Activated CD8-positive, alpha-beta memory T cell treated with anti-CD3 and anti-CD28 coated beads for 36 hours (primary cell): Measurements from ENCODE around the gene SAMD9. TPM values are rescaled to one million over a fixed set of nuclear protein-coding genes. Genes with fewer than 3 reads are reported as not detected.
"Not testable (repeated sequence)": the region's sequence is repeated elsewhere in the genome, so short reads cannot be mapped to it uniquely, and the experiment has no call there.

ENCODE experiments used
- CTCF ChIA-PET: fragments of 350-600 bp; sonication (Branson Sonifier 250); formaldehyde crosslinking; loops from one replicate; lab custom pipeline; 2021; ENCODE audit warnings: antibody characterized with exemption; lab: Charles Lee
- POLR2A ChIA-PET: fragments of 350-600 bp; sonication (Branson Sonifier 250); formaldehyde crosslinking; loops from one replicate; lab custom pipeline; 2021; ENCODE audit warnings: antibody characterized with exemption; lab: Charles Lee
- total RNA-seq, 2 experiments: library from RNA; stranded (reverse); gene quantifications; one replicate each; pipeline ENCODE4 v1.2.3, GENCODE V29; 2021

The SAMD9 gene
- 1 to 10 TPM; 7.8 to 7.9 TPM for total RNA-seq

DNA sequence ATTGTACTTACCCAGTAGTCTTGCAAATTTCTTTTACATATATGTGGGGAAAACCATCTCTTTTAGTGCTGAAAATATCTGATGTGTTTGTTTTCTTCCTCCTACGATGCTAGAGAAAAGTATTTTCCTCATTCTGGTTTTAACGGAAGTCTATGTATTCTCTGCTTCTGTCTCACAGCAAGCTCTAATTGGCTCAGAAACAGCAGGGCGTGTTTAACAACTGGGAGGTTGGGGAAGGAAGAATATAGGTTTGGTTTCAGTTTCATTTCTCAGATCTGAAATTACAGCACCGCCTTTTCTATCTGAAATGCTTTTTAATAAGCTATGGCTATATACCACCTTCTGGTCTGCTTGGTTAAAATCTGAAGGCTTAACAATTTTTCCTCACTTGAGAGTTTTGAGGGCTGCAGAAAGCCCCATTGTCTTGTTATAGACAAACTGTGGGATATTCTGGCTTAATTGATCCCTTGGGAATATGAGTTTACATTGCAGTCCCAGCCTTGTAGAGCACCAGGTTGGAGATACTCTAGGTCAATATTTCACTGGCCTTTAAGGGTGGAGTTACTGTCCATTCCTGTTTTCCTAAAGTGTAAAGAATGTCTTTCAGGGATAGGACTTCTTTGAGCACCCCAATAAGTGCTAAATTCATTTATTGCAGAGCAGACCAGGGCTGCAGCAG lies at the start of gene SAMD9:
Gene SAMD9, minus strand, starts transcription at position 128 of the 679 bp plus-strand sequence. CDS start 11,882 bp downstream, outside the sequence.
- ChIA-PET CTCF (interaction anchor here (0.6 to 1.5 kb wide), 4 partner anchors 23 to 485 kb away, joined by 3 to 6 read pairs (median 4); partner anchors contain the start of gene VPS50), POLR2A (no interaction called here)

DNA sequence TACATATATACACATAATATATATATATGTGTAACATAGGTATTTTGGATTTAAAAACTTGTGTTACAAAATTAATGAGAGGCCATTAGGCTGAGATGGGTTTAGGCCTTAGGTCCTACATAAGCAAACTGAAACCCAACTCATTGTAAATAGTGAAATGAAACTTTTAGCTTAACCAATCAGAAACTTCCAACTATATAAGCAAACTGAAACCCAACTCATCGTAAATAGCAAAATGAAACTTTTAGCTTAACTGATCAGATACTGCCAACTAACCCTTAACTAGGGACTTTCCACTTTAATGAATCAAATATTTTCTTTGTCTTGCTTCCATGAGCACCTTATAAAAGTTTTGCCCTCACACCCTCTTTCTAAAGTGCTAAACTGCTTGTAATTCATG lies 47.7 kb upstream of the SAMD9 start:
- ChIA-PET POLR2A (no interaction called here), CTCF (interaction anchor here (1.3 kb wide), 1 partner anchor 11 kb away, joined by 5 read pairs; no protein-coding TSS in a partner anchor)

DNA sequence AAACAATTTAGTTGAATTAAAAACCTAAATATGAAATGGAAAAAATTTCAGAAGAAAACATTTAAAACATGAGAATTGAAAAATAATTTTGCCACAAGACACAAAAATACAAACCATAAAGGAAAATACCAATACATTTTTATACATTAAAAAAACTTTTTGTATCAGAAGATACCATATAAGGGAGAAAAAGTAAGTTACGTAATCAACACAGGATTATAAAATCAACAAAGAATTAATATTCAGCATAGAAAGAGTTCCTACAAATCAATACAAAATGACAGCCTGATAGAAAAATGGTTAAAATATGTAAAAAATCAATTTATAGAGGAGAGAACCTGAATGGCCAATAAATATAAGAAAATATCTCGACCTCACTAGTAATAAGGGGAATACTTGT lies 47.0 kb upstream of the SAMD9 start:
- ChIA-PET POLR2A (no interaction called here), CTCF (no interaction called here)

DNA sequence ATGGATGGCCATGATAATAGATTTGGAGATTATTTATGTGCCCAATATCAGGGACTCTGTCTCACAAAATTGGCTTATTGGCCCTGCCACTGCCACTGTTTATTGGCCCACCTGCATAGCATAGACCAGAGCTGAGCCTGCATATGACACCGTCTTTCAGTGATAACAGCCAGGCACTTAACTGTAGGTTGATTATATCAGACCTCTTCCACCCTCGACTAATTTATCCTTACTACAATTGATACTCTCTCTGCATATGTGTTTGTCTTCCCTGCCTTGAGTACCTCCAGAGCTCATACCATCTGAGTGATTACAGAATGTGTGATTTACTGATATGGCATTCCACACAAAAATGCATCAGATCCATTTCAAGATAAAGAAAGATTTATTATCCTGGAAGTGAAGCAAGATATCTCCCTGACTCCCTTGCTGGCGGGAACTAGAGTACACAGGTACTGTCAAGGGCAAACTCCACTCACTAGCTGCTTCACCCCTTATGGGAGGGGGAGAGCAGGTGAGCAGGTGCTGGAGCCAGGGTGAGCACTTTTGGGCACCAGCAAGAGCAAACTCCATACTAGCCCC lies 43.5 kb upstream of the SAMD9 start:
- ChIA-PET CTCF (no interaction called here), POLR2A (no interaction called here)

DNA sequence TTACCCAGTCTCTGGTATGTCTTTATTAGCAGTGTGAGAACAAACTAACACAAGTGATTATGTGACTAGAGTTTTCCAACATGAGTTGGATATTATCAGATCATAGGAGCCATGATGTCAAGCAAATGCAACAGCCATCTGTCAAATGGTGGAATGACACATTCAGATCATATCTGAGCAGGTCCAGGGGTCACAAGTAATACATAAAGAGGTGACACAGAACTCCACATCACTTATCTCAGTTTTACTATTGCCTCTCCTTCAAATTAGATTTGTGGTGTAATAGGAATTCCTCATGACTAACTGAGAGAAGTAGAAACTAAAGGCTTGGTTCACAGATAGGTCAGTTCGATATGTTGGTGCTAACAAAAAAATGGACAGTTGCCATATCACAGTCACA lies 42.6 kb upstream of the SAMD9 start:
- CTCF ChIA-PET, result no interaction called here
- POLR2A ChIA-PET, result no interaction called here

DNA sequence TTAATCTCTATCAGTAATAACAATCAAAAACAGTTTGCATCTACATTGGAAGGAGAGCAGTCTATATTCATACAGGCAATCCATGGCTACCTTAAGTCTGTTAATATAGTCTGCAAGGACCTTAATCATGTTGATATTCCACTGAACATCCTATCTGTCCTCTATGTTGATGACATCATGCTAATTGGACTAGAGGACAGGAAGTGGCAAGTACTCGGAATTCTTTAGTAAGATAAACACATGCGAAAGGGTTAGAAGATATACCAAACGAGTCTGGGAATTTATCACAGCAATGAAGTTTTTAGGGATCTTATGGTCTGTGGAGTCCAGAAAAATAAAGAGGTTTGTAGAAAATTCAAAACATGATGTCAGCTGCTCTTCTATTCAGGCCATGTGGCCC lies 41.7 kb upstream of the SAMD9 start:
- ChIA-PET CTCF (no interaction called here), POLR2A (no interaction called here)

DNA sequence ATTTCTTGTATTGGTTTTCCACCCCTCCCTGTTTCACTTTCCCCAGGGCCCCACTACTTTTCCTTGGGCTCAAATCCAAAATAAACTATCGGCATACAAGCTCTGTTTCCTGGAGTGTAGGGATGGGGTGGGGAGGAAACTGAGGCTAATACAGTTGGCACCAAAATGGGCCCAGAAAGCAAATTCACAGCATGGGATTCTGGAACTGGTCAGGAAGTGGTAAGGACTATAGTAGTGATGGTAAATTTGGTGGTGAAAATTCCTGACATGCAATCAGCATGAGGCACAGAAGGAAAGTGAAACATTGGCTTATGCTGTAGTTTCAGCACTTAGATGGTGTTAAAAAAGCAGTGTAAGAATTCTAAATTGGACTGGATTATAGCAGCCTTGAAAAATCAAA lies 39.1 kb upstream of the SAMD9 start:
- CTCF ChIA-PET, result no interaction called here
- POLR2A ChIA-PET, result no interaction called here

DNA sequence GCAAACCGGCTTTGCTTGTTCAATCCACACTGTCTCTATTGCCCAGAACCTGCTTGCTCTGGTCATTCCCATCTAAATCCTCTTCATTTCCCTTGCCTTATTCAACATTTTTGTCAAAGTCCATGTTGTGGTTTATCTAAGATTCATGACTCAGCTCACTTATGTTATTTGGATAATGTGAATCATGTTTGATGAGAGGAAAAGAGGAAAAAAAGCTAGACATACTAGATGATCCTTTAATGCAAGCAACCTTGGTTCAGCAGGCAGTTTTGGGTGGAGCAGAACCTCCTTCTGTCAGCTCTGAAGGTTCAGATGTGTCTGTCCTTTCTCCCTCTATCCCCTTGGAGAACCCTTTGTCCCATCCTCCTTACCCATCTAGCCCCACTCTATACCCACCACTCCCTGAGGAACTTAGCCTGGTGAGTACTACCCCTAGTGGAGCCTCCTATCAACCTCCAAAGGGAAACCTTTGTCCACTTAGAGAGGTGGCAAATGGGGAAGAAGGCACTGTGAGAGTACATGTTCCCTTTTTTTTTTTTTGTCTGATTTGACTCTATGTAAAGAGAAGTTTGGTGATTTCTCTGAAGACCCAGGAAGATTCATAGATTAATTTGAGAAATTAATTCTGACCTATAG lies 32.5 kb upstream of the SAMD9 start:
- ChIA-PET CTCF (no interaction called here), POLR2A (no interaction called here)

DNA sequence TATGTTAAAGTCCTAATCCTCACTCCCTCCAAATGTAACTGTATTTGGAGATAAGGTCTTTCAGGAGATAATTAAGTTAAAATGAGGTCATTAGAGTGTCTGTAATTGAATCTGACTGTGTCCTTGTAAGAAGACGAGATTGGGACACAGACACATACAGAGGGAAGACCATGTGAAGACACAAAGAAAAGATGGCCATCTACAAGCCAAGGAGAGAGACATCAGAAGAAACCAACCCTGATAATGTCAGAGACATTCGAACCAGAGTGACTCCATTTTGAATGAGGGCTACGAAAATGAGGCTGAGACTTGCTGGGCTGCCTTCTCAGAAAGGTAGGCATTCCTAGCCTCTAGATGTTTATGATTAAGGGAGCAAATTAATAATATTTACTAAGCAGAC lies 30.9 kb upstream of the SAMD9 start:
- ChIA-PET POLR2A (no interaction called here), CTCF (no interaction called here)

DNA sequence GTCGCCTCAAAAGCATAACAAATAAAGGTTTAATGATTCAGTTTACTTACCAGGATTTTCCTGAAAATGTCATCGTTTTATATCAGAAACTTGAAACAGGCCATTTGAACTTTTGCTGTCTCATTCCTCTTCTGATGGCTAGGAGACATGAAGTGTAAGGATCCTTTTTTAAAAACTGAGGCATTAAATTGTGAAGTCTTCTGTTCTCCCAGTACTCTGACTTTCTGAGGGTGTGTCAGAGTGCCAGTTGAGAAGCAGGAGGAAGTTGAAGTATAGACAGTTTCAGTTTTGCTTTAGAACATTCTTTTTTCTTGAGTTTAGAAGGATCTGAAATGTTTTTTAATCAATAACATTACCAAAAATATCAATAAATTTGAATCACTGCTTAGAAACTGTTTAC lies 30.4 kb upstream of the SAMD9 start, which contains the start of gene SAMD9L:
Gene SAMD9L, minus strand, starts transcription at position 242 of the 400 bp plus-strand sequence. CDS start 12,414 bp downstream, outside the sequence.
- ChIA-PET POLR2A (no interaction called here), CTCF (no interaction called here)

DNA sequence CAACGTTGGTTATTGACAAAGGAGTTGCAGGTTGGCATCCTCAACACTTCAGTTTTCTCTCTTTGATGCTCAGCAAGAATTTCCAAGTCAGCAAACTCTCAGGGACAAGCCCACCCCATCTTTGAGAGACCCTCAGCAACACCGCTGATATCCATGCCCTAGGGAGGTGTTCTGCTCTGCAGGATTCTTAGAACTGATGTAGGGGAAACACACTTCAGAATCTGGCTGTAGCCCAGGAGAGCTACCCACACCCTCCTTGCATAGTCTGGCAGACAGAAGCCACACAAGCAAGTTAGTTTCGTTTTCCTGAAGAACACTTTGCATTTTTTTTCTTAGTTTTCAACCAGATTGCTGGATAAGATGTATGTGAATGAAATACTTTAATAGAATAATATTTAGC lies 29.6 kb upstream of the SAMD9 start:
- POLR2A ChIA-PET, result no interaction called here
- CTCF ChIA-PET, result no interaction called here

DNA sequence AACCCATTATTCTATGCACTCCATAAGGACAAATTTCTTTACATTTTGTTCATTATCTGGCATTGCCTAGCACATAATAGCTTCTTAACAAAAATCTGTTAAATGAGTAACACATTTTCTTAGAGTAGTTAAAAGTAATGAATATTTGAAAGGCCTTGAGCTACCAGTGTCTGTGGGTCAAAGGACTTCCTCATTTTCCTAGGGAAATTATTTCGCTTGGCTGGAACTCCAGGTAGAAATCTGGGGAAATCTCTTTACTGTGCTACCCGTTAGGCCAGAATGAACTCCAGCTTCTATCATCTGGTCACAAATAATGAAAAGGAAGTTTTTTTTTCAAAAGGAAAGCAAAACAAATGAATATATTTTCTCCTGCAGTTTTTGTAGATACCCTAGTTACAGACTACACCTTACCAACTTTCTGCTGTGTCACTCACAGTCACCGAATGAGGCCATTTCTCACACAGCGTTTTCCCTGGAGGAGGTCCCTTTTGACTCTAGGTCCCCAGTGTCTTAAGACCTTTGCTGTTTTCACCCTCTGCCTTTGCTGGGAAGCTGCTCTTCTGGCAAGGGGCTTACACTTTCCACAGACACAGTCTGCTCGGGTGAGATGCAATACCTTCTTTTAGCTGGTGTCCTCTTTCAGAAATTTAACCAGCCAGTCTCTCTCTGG lies 28.8 kb upstream of the SAMD9 start:
- CTCF ChIA-PET, result interaction anchor here (0.9 kb wide), 1 partner anchor 30 kb away, joined by 3 read pairs; no protein-coding TSS in a partner anchor
- POLR2A ChIA-PET, result no interaction called here

DNA sequence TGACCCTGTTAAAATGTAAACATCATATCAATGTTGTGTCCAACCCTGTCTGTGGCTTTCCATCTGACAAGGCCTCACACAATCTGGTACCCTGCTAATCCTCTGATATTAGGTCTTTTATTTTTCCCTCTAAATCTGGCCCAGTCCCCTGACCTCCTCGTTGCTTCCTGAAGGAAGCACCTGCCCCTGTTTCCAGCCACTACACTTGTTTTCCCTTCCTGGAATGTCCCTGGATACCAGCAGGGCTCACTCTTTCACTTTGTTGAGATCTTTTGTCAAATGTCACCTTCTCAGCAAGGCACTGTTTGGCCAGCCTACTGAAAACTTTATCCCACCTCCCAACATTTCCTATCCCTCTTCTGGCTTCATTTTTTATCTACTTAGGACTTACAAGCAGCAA lies 28.3 kb upstream of the SAMD9 start:
- ChIA-PET POLR2A (no interaction called here), CTCF (interaction anchor here (0.9 kb wide), 1 partner anchor 29 kb away, joined by 3 read pairs; no protein-coding TSS in a partner anchor)

DNA sequence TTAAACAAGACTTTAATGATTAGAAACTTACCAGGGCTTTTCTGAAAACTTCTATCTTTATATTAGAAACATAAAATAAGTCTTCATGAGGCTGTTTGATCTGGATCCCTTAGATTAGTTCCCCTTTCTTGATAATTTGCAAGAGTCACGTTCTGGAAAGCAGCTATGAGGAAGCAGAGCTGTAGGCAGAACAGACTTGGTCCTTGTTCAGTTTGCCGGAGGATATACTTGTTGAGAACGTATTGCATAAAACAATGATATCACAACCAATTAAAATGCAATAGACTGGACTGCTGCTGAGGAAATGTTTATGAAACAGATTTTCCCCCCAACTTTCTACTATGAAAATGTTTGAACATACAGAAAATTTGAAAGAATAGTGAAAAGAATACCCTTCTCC lies 27.6 kb upstream of the SAMD9 start:
- ChIA-PET POLR2A (no interaction called here), CTCF (no interaction called here)

DNA sequence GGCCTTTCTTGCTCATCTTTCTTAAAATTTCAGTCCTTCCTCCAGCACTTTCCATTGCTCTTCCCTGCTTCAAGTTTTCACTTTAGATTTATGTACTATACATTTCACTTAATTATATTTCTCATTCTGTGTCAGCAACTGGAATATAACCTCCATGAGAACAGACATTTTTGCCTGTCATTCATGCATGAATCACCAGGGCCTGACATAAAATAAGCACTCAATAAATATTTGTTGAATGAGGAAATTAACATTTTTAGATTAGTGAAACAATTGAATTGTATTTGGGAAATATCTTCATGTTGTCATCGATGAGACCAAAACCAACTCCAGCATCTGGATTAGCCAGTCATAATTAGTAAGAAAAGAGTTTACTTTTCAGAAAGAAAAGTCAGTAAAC lies 24.3 kb upstream of the SAMD9 start:
- CTCF ChIA-PET, result interaction anchor here (0.6 kb wide), 1 partner anchor 175 kb away, joined by 3 read pairs; no protein-coding TSS in a partner anchor
- POLR2A ChIA-PET, result no interaction called here

DNA sequence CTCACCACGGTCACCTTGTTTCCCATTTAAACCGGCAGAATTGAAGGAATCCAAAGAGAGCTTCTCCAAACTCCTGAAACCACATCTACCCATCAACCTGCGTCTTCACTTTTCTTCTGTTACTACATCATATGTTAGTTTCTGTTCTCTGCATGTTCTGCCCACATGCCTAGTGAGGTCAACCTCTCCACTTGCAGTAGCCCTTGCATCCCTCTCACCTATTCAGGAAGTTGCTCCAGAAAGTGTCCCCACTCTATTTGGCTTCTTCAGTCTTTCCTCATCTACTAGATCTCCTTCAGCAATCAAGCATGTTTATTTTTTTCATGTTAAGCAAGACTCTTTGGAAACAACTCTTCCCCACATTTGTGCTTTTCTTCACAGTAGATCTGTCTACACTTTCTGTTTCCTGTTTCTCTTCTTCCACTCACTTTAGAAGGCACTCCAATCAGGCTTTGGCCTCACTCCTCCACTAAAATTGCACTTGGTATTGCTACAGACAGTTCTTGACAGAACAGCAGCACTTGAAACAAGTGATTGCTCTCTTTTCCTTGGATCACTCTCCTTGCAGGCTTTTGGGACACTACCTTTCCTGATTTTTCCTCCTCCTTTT lies 22.9 kb upstream of the SAMD9 start:
- ChIA-PET CTCF (no interaction called here), POLR2A (no interaction called here)

DNA sequence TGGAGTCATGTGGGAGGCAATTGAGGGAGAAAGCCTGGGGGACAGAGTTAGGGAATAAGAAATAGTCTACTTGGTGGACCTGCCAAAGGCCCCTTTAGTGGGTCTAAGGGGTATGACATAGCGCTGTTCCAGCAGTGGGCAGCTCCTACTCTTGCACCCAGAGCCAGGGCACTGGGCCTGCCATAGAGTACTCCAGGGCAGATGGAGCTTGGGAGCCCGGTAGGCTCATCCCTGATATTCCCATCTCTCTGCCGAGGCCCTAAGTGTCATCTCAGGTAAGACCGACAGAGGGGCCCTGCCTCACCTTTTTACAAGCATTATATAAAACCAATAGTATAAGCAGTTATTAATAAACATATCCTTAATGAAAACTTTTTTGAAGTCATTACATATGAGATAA lies 20.8 kb upstream of the SAMD9 start:
- ChIA-PET POLR2A (no interaction called here), CTCF (no interaction called here)

DNA sequence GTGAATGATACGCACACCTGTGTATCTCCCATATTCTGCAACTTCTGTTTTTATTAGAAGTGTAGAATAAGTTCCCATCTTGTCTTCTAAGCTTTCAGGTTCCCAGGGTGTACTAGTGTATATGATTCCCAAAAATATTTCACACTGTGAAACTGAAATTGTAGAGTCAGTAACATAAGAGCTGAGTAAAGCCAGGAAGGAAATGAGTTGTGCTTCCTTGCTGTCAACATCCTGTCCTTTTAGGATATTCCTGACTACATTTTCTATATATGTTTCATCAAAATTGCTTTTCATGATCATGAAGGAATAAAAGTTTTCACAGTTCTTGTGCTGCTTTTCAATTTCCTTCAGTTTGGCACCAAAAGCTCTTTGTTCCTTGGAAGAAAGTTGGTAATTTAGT lies 15.2 kb upstream of the SAMD9 start:
- ChIA-PET POLR2A (no interaction called here), CTCF (no interaction called here)

DNA sequence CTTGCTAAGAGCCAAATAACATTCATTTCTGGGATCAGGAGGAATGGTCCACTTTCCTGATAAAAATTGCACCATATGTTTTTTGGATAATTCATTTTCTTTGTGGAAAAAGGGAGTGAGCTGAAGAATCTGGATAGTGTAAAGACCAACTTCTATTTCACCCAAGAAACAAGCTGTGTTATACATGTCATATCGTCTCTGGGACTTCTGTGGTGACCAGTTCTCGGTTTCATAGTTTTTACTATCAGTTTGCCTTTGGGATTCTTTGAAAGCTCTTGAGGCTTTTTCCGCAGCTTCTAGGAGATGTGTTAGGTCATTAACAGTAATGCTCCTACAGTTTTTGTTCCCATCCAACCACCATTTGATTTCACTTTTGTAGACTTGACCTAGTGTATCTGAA lies 14.4 kb upstream of the SAMD9 start:
- ChIA-PET POLR2A (no interaction called here), CTCF (no interaction called here)

DNA sequence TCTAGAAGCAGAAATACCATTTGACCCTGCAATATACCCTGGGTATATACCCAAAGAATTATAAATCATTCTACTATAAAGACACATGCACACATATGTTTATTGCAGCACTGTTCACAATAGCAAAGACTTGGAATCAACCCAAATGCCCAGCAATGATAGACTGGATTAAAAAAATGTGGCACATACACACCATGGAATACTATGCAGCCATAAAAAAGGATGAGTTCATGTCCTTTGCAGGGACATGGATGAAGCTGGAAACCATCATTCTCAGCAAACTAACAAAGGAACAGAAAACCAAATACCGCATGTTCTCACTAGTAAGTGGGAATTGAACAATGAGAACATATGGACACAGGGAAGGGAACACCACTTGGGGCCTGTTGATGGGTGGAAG lies 9.2 kb upstream of the SAMD9 start:
- POLR2A ChIA-PET, CTCF ChIA-PET: not testable (repeated sequence)
